ENCODE results near the gene PPP2R5C. TPM values are rescaled to one million over a fixed set of nuclear protein-coding genes. Genes with fewer than 3 reads are reported as not detected.

Gene PPP2R5C
- total and polyA plus RNA-seq, 8 donors = 41.6 to 76.1 (median 55.9) TPM

DNA sequence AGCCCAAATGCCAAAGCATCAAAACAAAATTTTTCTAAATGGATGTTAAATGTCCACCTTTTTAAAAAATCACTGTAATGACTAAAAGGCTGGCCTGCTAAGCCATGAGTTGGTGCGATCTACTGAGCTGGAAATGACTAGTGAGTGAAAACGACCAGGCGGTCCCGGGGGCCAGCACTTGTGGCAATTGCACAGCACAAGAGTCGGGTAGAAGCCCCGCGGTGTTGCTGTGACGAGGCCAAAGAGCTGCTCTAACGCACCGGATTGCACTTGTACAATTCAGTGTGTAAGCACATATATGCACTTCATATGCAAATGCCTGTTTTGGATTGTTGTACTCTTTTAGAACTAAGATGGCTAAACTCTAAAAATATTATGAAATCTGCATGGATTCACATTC, 138.7 kb downstream of the PPP2R5C start:
- Histone ChIP-seq H3K4me3 (no peak overlapping the region), H3K27me3 (no peaks in the 10 kb centered on the region), H3K36me3 (peaks cover 3 to 56% (median 14%) of the 10 kb centered on the region in 3 donors), H3K27ac (no peak overlapping the region), H3K4me1 (no peaks in the 10 kb centered on the region), H3K9me3 (no peaks in the 10 kb centered on the region)
- ATAC-seq = no peak
- intact Hi-C loops (cut with DNase I) = no loop called here
- no peak for DNase-seq
- FAIRE-seq = no peak
- 94% methylated on average over 10 of the region's 10 CpGs for WGBS, 2 donors
- TF ChIP-seq, protein P1, sequence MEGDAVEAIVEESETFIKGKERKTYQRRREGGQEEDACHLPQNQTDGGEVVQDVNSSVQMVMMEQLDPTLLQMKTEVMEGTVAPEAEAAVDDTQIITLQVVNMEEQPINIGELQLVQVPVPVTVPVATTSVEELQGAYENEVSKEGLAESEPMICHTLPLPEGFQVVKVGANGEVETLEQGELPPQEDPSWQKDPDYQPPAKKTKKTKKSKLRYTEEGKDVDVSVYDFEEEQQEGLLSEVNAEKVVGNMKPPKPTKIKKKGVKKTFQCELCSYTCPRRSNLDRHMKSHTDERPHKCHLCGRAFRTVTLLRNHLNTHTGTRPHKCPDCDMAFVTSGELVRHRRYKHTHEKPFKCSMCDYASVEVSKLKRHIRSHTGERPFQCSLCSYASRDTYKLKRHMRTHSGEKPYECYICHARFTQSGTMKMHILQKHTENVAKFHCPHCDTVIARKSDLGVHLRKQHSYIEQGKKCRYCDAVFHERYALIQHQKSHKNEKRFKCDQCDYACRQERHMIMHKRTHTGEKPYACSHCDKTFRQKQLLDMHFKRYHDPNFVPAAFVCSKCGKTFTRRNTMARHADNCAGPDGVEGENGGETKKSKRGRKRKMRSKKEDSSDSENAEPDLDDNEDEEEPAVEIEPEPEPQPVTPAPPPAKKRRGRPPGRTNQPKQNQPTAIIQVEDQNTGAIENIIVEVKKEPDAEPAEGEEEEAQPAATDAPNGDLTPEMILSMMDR (IDR thresholded peaks at IDR 0.05) = no peak

DNA sequence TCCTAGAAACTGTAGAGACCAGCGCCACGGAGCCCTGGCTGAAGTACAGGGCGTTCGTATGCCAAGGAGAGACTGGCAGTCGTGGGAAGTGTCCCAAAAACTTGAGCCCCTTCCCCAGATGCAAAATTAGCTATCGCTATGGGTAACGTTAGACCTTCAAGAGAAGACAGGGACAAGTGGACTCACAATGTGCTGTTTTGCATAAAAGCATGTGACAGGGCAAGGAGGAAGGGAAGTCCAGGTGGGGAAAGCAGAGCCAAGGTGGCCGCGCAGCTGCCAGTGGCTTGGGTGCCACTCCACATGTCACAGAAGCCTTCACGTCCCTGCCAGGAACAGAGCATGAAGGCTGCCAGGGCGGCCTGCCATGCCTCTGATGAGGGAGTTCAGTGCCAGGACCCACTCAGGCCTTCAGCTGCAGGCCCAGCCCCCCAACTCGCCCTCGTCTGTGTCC, 141.6 kb downstream of the PPP2R5C start:
- FAIRE-seq (no peak), DNase-seq (no peak), ATAC-seq (no peak)
- no peaks in the 10 kb centered on the region for H3K9me3 ChIP-seq
- H3K4me1 ChIP-seq = no peaks in the 10 kb centered on the region
- intact Hi-C loops (cut with DNase I) = no loop called here
- peaks cover 3 to 58% (median 14%) of the 10 kb centered on the region in 3 donors for H3K36me3 ChIP-seq
- WGBS, 2 donors = 90 to 96% methylated on average over 13 of the region's 13 CpGs
- TF ChIP-seq, protein P1 (IDR thresholded peaks at IDR 0.05) = no peak
- H3K4me3 ChIP-seq = no peak overlapping the region
- no peak overlapping the region for H3K27ac ChIP-seq
- no peaks in the 10 kb centered on the region for H3K27me3 ChIP-seq

DNA sequence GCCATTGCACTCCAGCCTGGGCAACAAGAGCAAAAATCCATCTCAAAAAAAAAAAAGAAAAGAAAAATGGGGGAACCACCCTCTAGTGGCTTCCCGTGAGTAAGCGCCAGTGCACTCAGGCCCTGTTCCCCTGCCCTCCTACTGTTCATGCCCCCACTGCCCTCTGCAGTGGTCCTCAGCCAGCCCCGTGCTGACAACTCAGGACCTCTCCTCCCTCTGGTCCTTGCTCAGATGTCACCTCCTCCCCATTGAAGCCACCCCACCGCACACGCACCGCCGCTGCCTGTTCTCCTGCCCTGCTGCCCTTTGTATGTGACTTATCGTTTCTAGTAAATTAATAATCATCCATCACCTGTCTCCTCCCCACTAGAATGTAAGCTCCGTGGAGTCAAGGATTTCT, 144.1 kb downstream of the PPP2R5C start:
- ATAC-seq (no peak), DNase-seq (no peak), FAIRE-seq (no peak)
- WGBS, 2 donors = 80 to 85% methylated on average over 9 of the region's 9 CpGs
- Histone ChIP-seq H3K9me3 (no peaks in the 10 kb centered on the region), H3K4me3 (no peak overlapping the region), H3K36me3 (peaks cover 3 to 59% (median 14%) of the 10 kb centered on the region in 3 donors), H3K27ac (no peak overlapping the region), H3K27me3 (no peaks in the 10 kb centered on the region), H3K4me1 (no peaks in the 10 kb centered on the region)
- TF ChIP-seq, protein P1 (IDR thresholded peaks at IDR 0.05) = no peak
- intact Hi-C loops (cut with DNase I) = no loop called here

DNA sequence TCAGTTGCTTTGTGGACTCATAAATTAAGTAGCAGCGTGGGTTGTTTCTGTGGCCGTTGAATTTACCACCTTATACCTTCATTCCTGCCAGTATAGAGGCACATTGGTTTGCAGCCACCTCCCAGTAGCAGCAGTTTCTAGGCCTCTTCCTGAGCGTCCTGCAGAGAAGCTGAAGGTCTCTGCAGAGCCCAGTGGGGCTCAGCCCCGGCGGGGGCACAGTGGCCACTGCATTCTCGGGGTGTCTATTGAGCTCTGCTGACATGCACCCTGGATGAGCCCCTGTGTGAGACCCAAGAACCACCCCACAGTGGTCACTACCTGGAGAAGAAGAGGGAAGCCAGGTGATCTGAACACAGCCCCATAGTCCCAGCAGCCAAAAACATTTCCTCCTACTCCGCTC, 145.1 kb downstream of the PPP2R5C start:
- no peaks in the 10 kb centered on the region for H3K9me3 ChIP-seq
- peaks cover 3 to 48% (median 7%) of the 10 kb centered on the region in 3 donors for H3K36me3 ChIP-seq
- H3K4me1 ChIP-seq = no peaks in the 10 kb centered on the region
- TF ChIP-seq, protein P1 (IDR thresholded peaks at IDR 0.05) = no peak
- intact Hi-C loops (cut with DNase I) = no loop called here
- DNase-seq (no peak), FAIRE-seq (no peak), ATAC-seq (no peak)
- no peak overlapping the region for H3K4me3 ChIP-seq
- no peaks in the 10 kb centered on the region for H3K27me3 ChIP-seq
- H3K27ac ChIP-seq = no peak overlapping the region
- WGBS, 2 donors = 88 to 90% methylated on average over 7 of the region's 7 CpGs

DNA sequence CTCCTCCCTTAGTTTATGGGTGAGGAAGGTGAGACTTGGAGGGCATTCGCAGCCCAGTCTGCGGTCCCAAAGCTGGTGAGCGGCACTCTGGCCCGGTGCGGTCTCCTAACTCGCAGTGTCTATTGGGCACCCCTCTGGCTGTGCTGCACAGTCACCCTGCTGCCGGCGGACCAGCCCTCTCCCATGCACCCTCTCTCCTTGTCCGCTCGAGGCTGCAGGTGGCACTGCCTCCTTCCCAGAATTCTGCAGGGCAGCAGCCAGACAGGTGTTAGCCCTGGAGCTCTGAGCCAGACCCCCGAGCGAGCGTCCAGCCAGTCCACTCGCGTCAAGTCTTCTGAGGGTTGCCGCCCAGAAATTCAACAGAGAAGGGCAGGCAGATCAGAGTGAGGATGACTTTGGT, 146.1 kb downstream of the PPP2R5C start:
- no peak overlapping the region for H3K4me3 ChIP-seq
- H3K9me3 ChIP-seq = no peaks in the 10 kb centered on the region
- FAIRE-seq = no peak
- H3K27me3 ChIP-seq = no peaks in the 10 kb centered on the region
- intact Hi-C loops (cut with DNase I) = no loop called here
- no peaks in the 10 kb centered on the region for H3K4me1 ChIP-seq
- peaks cover 3 to 43% (median 5%) of the 10 kb centered on the region in 3 donors for H3K36me3 ChIP-seq
- DNase-seq = no peak
- WGBS, 2 donors = 95 to 96% methylated on average over 16 of the region's 16 CpGs
- TF ChIP-seq, protein P1 (IDR thresholded peaks at IDR 0.05) = no peak
- H3K27ac ChIP-seq = no peak overlapping the region
- no peak for ATAC-seq

All from pancreas (tissue), 10 donors.